ENCODE measurements around the gene FHIP2A. TPM values are rescaled to one million over a fixed set of nuclear protein-coding genes. Genes with fewer than 3 reads are reported as not detected.

Gene FHIP2A
- polyA plus RNA-seq, 1 donor from 2014 or later: 30.7 TPM

DNA sequence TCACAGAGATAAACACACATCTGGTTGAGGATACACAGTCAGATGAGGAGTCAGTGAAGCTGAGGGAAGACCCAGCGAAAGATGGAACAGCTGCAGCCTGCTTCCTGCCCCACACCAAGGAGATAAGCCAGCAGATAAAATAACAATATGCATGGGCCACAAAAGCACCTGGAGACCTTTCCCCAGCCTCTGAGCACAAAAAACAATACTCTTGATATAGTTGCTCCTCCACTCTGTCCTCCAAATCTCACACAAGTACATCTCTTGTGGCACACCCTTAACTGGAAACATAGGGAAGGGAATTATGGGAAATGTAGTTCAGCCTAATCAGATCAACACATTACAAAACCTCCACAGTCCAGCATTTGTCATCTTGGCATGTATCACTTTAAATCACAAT is 9.7 kb upstream of the FHIP2A start:
- H3K4me3 ChIP-seq (ENCODE audit: low read length): no peak overlapping the region
- no peaks in the 10 kb centered on the region for H3K9me2 ChIP-seq (ENCODE audit: insufficient read depth, low read length)
- H3K27ac ChIP-seq (ENCODE audit: low read length): no peak overlapping the region
- no peaks in the 10 kb centered on the region for H3K36me3 ChIP-seq (ENCODE audit: insufficient read depth, low read length)
- H2AFZ ChIP-seq (ENCODE audit: low read depth, low read length): no peak overlapping the region
- H3K79me2 ChIP-seq (replicated peaks; ENCODE audit: insufficient read depth, low read length): no peaks in the 10 kb centered on the region
- TF ChIP-seq REST (IDR thresholded peaks at IDR 0.05; ENCODE audit: borderline replicate concordance) (no peak), TAF1 (IDR thresholded peaks at IDR 0.05; ENCODE audit: low read depth) (no peak), RAD21 (conservative IDR thresholded peaks at IDR 0.05) (no peak), EP300 (conservative IDR thresholded peaks at IDR 0.05; ENCODE audit: poor library complexity, severe bottlenecking) (no peak), MXI1 (conservative IDR thresholded peaks at IDR 0.05; ENCODE audit: poor library complexity, severe bottlenecking) (no peak), POLR2AphosphoS5 (IDR thresholded peaks at IDR 0.05) (no peak), SMC3 (conservative IDR thresholded peaks at IDR 0.05; ENCODE audit: poor library complexity) (no peak), EZH2 (IDR thresholded peaks at IDR 0.05; ENCODE audit: borderline replicate concordance, insufficient read depth, low read length, poor library complexity, severe bottlenecking) (no peak)
- TF ChIP-seq, protein P1, sequence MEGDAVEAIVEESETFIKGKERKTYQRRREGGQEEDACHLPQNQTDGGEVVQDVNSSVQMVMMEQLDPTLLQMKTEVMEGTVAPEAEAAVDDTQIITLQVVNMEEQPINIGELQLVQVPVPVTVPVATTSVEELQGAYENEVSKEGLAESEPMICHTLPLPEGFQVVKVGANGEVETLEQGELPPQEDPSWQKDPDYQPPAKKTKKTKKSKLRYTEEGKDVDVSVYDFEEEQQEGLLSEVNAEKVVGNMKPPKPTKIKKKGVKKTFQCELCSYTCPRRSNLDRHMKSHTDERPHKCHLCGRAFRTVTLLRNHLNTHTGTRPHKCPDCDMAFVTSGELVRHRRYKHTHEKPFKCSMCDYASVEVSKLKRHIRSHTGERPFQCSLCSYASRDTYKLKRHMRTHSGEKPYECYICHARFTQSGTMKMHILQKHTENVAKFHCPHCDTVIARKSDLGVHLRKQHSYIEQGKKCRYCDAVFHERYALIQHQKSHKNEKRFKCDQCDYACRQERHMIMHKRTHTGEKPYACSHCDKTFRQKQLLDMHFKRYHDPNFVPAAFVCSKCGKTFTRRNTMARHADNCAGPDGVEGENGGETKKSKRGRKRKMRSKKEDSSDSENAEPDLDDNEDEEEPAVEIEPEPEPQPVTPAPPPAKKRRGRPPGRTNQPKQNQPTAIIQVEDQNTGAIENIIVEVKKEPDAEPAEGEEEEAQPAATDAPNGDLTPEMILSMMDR (IDR thresholded peaks at IDR 0.05; ENCODE audit: poor library complexity, severe bottlenecking): no peak
- H3K27me3 ChIP-seq (ENCODE audit: insufficient read depth, low read depth, low read length): no peaks in the 10 kb centered on the region
- no peak overlapping the region for H3K4me2 ChIP-seq (ENCODE audit: low read length)
- H4K20me1 ChIP-seq (ENCODE audit: insufficient read depth): no peaks in the 10 kb centered on the region
- H3K9ac ChIP-seq (ENCODE audit: low read length): no peak overlapping the region
- no peaks in the 10 kb centered on the region for H3F3A ChIP-seq (ENCODE audit: insufficient read depth, low read length, poor library complexity, severe bottlenecking)
- no peaks in the 10 kb centered on the region for H3K9me3 ChIP-seq (ENCODE audit: low read length)

- Histone ChIP-seq H4K20me1 (ENCODE audit: insufficient read depth) (no peaks in the 10 kb centered on the region), H2AFZ (ENCODE audit: low read depth, low read length) (no peak overlapping the region), H3K27ac (ENCODE audit: low read length) (no peak overlapping the region), H3K4me3 (ENCODE audit: low read length) (no peak overlapping the region), H3K9me3 (ENCODE audit: low read length) (no peaks in the 10 kb centered on the region), H3K9ac (ENCODE audit: low read length) (no peak overlapping the region), H3K27me3 (ENCODE audit: insufficient read depth, low read depth, low read length) (no peaks in the 10 kb centered on the region), H3F3A (ENCODE audit: insufficient read depth, low read length, poor library complexity, severe bottlenecking) (no peaks in the 10 kb centered on the region), H3K79me2 (replicated peaks; ENCODE audit: insufficient read depth, low read length) (no peaks in the 10 kb centered on the region), H3K9me2 (ENCODE audit: insufficient read depth, low read length) (no peaks in the 10 kb centered on the region), H3K4me2 (ENCODE audit: low read length) (no peak overlapping the region), H3K36me3 (ENCODE audit: insufficient read depth, low read length) (no peaks in the 10 kb centered on the region)
- TF ChIP-seq MXI1 (conservative IDR thresholded peaks at IDR 0.05; ENCODE audit: poor library complexity, severe bottlenecking): no peak
- TF ChIP-seq POLR2AphosphoS5 (IDR thresholded peaks at IDR 0.05): no peak
- no peak for TF ChIP-seq SMC3 (conservative IDR thresholded peaks at IDR 0.05; ENCODE audit: poor library complexity)
- TF ChIP-seq RAD21 (conservative IDR thresholded peaks at IDR 0.05): no peak
- TF ChIP-seq EP300 (conservative IDR thresholded peaks at IDR 0.05; ENCODE audit: poor library complexity, severe bottlenecking): no peak
- TF ChIP-seq, protein P1 (IDR thresholded peaks at IDR 0.05; ENCODE audit: poor library complexity, severe bottlenecking): no peak
- no peak for TF ChIP-seq TAF1 (IDR thresholded peaks at IDR 0.05; ENCODE audit: low read depth)
- no peak for TF ChIP-seq REST (IDR thresholded peaks at IDR 0.05; ENCODE audit: borderline replicate concordance)
Observed at GRCh38 chr10:114815791-114816190, 5.8 kb upstream of the FHIP2A start.
